CD4-positive, alpha-beta T cell treated with Interleukin-17A for 1 hour (primary cell): Measurements from ENCODE around the gene E2F3.

Source experiments
- DNase-seq: peaks from one replicate; pipeline ENCODE4 v3.0.0-alpha.2; 2020

The E2F3 gene

DNA sequence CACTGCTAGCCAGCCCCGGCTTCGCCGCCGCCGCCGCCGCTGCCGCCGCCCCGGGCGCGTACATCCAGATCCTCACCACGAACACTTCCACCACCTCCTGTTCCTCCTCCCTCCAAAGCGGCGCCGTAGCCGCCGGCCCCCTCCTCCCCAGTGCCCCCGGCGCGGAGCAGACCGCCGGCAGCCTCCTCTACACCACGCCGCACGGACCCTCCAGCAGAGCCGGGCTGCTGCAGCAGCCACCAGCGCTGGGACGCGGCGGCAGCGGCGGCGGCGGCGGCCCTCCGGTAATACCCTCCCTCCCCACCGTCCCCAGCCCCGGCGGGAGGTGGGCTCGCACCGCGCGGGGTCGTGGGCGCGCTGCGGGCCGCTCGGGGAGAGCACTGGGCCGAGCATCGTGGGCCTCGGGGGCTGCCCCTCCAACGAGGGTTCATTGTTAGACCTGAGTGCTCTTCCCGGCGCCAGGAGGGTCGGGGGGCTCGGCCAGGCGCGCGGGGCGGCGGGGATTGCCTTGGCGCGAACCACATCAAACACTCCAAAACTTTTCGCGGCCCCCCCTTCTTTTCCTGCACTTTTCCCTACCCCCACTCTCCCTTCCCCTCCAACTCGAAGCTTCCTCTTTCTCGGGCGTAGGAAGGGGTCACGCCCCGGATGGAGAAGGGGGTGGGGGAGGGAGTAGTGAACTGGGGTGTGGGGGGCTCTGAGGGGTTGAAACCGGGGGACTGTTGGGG lies 827 bp downstream of the E2F3 start:
- DNase-seq, result peak; percentile 30

DNA sequence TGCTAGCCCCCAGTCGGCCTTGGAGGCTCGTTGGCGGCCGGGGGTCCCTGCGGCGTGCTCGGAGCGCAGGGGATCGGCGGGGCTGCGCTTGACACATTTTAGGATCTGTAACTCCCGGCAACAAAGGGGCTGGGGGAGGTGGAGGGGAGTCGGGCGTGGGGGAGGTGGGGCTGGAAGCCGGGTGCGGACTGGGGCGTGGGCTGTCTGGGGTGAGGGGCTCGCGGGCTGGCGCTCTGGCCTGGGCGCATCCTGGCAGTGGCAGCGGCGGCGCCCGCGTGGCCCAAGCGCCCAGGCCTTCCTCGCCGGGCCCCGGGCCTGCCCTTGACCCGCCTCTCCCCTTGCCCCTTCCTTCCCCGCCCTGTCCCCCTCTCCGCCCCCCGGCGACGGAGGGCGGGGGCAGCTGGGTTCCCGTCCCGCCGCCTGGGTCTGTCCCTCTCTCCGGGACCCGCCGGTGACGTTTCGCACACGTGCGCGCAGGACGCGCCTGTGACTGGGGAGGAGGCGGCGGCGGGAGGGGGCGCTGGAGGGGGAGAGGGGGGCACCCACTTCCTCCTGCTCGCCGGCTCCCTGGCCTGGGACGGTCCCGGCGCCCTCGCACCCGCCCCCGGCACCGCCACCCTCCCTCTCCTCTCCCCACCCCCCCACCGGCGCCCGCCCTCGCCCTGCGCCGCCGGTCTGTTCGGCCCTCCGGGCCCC lies 1.5 kb downstream of the E2F3 start:
- peak; percentile 90 for DNase-seq

DNA sequence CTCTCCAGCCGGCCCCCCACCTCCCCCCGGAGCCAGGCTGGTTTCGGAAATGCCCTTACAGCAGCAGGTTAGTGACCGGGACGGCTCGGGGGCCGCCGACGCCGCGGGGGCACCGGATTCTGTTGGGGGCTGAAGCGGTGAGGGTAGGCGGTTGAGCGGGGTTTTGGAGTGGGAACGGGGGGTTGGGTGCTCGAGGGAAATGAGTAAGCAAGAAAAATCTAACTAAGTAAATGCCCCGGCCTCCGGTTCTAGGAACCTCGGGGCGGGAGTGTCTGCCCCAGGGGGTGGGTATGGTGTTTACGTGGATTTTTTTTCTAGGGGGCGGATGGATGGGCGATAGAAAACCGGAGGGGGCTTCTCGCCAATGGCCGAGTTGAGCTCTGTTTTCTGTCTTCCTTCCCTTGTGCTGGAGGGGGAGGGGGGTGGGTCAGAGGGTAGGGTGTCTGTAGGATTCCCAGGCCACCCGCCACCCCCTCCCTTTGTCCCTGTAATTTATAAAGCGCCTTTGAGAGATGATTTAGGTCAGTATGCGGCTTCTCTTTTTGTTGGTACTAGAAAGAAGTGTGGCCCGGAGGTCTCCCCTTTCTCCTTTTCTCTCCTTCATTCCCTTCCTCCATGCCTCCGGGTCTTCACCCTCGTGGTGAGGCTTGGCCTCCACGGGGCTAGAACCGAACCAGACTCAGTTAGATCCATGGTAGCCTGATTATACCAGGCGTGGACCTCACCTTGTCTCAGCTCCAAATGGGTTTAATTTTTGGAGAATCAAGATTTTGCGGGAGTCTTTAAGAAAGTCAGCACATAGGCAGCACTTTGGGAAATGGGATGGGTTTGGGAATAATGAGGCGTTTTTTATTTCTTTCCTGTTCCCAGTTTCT lies 2.3 kb downstream of the E2F3 start:
- peak; percentile 68 for DNase-seq

DNA sequence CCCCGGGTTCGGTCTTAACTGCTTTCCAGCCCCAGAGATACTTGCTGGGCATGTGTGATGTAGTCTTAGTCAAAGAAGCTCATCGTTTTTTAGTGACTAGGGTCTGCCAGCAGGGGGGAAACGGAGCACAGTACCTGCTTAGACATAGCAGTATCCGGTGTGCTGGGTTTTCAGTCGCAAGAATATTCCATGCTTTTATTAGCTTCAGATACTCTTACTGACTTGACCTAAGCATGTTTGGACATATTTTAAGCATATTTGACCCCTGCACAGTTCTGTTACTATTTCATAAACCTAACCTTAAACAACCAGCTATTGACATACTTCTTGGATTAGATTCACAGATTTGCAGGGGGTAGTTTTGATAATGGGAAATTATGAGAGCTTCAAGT lies 3.0 kb downstream of the E2F3 start:
- peak; percentile 80 for DNase-seq

DNA sequence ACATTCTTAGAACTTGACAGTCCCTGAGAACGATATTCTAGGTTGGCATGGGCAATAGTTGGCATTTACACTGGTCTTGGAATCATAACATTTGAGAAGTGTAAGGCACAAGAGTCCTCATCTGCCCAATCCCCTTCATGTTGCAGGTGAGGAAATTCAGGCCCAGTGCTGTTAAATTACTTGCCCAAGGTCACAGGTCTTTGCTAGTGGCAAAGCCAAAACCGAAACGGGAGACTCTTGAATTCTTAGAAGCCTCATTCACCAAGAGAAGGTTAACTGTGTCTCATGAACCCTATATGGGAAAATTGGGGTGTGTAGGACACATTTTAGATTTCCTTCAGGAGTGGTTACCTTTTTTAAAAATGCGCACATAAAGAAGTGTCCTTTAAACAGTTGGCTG lies 7.2 kb downstream of the E2F3 start:
- DNase-seq, result no peak

DNA sequence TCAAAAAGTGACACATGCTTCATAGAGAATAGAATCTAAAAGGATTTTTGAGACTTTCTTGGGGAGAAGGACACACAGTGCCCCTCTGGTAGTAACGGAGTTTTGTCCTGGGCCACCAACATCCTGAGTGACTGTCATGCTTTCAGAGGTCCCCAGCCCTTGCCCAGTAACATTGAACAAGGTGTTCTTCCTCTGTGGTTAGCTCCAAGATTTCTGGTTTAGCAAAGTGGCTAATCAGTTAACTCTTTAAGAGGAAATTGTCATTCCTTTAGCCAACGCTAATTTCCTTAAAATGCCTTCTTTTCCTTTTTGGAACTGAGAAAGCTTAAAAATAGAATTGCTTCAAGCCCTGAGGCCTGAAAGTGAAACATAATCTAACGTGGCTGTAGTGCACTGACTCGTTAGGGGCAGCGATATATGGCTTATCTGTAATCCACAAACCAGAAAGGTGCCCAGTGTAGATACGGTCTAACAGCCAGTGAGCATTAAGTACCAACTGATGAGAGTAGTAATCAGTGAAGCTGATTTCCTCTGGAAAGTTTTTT lies 7.8 kb downstream of the E2F3 start:
- peak; percentile 34 for DNase-seq

DNA sequence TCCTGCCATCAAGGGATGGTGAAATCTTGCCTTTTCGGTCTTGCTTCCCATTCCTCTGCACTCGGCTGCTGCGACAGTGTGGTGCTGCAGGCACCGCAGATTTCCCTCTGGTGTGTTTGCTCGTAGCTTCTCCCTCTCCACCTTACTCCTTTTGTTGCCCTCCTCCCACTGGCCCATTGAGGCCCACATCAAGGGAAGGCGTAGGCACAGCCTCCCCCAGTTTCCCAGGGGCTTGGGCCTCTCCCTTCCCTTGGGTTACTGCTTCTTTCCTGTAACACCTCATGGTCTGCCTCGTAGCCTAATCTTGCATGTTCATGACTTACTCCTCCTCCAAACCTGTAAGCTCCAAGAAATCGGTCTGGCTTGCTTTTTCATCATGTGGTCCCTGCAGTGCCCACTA lies 9.9 kb downstream of the E2F3 start:
- DNase-seq, result no peak

DNA sequence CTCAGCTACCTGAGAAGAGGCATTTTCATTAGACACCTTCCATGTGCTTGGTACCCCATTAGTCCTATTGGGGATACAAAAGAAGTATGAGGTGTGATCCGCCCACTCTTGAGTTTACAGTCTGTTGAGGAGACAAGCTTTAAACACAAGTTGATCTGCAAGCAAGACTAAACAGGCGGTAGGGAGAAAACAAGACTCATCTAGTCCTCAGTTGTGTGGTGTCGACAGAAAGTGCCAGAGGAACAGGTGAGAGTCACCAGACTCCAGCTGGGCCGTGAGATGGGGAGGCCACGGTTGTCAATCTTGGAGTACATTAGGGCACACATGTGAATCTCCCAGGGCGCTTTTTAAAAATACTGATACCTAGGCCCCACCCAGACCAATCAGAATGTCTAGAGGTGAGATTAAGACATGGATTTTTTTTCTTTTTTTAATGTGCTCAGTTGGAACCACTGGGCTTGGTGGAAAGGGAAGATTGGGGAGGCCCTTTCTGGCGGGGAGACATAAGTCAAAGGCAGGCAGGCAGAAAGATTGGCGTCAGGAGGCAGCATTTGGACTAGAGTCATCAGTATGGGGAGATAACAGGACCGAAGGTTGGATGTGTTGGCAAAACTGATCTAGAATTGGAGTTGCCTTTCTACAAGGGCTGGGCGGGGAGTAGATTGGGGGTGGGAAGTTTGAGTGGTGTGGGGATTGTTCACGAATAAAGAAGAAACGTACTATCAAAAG lies 10.4 kb downstream of the E2F3 start:
- no peak for DNase-seq

DNA sequence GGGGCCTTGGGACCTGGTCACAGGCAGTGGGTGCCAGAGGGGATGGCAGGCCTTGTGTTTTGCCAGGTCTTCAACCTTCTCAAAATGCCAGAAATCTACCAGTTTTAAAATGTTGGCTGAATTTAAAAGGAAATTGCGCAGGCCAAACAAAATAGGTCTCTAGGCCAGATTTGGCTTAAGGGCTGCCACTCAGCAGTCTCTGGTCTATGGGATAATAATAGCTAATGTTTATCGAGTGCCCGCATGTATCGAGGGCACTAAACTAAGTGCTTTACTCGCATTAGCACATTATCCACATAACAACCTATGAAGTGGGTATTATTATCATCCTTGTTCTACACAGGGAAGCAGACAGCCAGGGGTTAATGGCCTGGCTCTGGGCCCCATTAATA lies 11.0 kb downstream of the E2F3 start:
- DNase-seq, result no peak

DNA sequence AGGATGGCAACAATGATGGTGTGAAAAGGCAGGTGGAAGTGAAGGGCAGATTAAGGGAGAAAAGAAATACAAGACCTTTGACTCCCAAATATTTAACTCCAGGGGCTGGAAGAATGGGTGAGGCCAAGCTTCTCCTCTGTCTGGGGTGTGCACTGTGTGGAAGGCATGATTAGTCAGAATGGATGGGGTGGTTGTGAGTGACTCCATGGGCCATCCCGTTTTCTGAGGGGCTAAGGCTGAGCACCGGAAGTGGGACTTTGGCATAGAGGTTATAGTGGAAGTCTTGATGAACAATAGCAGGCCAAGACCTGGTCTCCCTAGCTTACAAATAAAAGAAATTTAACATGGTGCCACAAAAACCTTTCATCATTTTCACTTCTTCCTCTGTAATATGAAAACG lies 12.1 kb downstream of the E2F3 start:
- no peak for DNase-seq

DNA sequence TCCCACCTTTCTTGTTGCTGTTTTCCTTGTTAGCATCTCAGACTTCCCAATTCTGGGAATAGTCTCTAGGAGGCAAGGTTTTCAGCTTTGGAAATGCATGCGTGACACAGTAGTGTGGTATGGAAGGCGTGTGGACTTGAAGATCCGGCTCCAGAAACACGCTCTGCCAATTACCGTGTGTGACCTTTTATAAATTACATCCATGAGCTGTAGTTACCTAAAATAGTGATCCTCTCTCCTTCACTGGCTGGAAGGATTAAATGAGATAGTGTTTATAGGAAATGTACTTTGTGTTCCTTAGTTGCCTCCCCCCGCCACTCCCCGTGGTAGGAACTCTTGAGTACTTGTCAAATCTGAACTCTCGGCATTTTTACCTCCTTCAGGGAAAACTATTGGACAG lies 13.0 kb downstream of the E2F3 start:
- DNase-seq, result no peak

DNA sequence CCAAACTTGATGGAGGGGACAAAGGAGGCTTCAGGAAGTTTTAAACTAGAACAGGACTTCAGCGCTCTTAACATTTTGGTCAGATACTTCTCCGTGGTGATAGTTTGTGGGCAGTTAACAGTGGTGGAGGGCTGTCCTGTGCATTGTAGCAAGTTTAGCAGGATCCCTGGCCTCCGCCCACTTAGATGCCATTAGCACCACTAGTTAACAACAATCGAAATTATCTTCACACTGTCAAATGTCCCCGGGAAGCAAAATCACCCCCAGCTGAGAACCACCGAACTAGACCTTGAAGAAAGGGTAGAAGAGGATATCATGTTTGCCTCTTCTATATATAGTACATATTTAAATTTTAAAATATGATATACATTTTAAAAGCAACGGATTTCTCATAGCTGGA lies 13.6 kb downstream of the E2F3 start:
- no peak for DNase-seq

DNA sequence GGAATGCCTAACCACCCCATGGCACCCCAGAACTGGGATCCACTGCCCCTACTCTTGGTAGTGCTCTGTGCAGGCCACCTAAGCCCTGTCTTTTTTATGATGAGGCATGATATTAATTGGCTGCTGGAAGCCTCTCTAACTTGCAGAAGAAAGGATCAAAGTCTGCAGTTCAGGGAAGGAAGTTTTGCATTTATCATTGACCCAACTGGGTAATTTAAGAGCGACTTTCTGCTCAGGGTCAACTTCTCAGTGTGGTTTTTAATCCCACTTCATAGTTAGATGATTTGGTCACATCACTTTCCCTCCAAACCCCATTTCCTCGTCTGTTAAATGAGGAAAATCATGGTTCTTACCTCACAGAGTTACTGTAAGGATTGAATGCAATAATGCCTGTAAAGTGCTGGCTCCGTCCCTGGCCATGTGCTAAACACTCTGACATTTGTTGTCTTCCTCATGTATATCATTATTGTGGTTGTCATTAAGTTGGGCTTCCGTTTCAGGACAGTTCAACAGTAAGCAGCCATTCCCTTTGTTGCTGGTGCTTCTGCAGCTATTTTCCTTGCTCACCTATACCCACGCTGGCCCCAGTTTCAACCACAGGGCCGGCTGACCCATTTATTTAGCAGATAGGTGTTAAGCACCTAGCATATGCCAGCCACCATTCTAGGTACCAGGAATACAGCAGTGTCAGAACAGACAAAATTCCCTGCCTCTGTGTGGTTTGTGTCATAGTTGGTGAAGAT lies 14.2 kb downstream of the E2F3 start:
- DNase-seq, result peak; percentile 9

DNA sequence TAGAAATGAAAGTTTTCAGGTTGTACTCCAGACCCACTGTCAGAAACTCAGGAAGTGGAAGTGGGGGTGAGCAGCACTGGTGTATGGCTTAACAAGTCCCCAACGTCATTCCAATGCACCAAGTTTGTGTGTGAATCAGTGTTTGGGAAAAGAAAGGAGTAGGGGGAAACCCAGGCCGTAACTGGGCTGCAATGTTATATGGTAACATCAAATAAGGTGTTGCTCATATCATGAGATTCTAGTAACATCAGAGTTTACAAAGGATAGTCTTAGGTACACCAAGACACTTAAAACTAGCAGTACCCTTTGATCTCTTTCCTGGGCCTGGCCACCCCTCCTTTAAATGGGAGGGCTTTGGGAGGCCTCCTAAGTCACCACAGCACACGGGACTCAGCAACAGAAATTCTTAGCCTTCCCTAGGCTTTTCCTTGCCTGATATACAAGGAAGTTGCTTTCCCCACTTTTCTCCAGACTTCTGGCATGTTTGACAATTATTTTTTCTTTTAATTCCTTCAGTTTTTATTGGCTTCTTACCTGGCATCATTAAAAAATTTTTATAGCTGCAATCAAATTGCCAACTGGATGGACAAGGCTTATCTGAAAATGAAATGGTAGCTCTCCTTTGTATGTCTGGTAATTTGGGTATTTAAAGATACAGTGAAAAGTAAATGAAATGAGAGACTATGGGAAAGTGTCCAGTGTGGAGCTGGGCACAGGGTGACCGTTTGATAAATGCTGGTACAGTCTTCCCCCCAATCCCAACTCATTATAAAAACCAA lies 15.1 kb downstream of the E2F3 start:
- peak; percentile 13 for DNase-seq

DNA sequence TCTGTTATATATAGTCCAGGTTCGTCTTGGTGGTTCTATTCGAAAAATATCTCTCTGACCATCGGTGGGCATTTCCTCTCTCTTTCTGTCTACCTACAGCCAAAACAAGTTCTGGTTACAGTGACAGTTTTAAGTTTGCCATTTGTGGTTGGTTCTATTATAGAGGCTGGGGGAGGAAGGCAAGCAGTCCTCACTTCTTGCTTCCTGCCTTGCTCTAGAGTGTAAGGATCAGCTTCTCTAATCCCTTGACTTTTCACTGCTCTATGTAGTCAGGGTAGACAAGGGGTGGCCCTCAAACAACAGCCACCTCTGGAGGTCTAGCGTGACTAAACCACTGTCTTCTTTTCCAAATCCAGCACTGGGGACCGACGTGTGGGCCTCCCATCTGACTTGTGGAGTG lies 16.1 kb downstream of the E2F3 start:
- DNase-seq, result no peak

DNA sequence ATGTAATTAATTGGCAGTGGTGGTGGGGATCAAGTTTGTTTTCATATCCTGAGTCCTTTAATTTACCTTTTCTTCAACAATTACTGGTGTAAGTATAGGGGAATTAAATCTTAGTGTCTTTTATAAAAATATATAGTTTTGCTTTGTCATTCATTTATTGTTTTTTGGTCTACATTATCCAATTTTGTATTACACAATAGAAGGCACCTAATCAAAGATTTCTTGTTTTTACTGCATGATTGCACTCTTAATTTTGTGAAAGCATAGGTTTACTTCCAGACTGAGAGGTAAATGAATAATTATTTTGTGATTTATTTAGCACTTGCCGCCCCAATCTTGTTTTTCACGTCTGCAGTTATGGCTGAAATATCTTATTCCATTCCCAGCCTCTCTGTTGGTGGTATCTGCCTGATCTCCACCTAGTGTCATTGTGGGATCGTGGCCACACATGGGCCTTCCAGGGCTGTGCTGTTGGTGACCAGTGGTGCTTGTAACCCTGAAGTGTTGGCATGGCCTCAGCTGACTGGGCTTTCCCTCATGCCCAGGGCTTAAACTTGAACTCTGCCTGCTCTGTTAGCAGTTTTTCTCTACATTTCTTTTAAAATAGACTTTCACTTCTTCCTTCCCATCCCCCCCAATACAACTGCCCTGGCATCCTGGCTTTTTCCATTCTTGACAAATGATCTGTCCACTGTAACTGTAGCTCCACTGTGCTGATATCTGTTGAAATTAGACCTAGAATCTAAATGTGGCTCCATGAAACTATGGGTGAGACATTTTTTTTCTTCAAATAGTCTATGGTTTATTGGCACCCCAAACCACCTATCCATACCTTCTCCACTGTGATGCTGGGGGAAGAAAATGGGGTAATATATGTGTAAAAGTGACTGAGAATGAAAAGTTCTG lies 24.8 kb downstream of the E2F3 start:
- DNase-seq, result no peak

DNA sequence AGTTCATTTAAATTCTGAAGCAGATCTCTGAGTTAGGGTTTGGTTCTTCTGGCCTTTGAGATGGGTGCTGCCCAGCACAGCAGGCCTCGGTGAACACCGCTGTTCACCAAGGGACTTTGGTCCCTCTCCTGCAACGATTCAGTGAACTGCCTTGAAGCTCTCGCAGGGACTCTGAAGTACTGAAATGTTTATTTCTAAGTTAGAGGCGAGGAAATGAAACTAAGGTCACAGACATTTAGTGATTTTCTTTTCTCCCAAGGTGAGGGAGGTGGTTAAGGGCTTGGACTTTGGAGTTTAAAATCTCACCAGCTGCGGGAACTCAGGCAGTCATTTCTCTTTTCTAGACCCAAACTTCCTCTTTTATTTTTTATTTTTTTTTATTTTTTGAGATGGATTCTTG lies 26.2 kb downstream of the E2F3 start:
- DNase-seq, result no peak

DNA sequence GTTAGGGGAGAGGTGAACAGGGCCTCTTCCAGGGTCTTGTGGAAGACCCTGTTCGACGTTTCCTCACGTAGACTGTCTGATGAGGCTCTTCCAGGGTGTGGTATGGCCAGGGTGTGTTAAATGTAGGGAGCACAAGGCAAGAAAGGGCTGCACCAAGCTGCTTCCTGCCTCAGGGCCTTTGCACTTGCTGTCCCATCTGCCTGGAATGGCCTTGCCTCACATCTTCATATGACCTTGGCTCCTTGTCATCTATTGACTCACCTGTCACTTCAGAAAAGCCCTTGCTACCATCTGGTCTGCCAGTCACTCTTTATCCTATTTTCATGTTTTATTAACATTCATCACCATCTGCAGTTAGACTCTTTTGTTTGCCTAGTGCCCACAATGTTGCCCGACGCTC lies 31.0 kb downstream of the E2F3 start:
- DNase-seq, result no peak

DNA sequence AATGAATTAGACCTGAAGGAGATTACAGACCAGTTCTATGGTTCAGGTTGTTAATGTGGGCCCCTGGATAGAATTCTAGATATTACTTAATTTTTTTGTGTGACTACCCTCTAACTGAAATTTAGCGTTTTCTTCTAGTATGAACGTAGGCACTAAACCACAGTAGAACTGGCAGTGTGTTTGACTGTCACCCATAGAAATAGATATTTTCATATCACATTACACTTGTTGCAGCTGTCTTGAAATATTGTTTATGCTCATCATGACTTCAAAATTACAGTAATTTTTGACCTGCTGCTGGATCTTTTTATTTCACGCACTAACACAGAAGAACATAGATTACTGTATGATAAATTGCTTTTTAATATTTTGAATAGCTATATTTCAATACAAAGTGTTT lies 31.6 kb downstream of the E2F3 start:
- DNase-seq, result no peak

DNA sequence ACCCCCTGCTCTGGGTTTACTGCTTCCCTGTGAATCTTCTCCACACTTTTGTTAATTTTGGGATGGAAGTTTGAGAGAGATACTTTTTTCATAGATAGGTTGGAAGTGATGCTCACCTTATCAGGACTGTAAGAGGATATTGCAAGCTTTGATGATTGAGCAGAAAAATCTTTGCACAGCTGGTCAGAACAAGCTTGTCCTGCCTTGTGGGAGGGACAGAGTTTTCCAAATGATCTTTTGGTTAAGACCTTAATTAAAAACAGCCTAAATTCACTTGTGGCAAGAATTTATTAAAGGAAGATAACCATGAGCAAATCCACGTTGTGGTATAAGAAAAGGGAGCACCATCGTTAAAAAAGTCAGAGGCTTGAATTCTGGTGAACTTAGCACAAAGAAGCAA lies 32.2 kb downstream of the E2F3 start:
- no peak for DNase-seq
